Stimulated activated memory B cell treated with anti-CD40 and anti-IgM and Interleukin-4, amounts not matched to agents 10 μg/mL and 1 μg/mL and 100 μg/mL, for 72 hours (primary cell): ENCODE results near the gene CCL4.
"Not testable (repeated sequence)": the region's sequence is repeated elsewhere in the genome, so short reads cannot be mapped to it uniquely, and the experiment has no call there.

Experiments used
- ATAC-seq: fragments of 150-1000 bp; cut with Tn5 transposase; 2 replicates; pipeline ENCODE4 v1.10.0; 2021
- H3K27ac Mint-ChIP-seq: one replicate; pipeline ENCODE4 v1.8.0; 2022; ENCODE audit warnings: mild to moderate bottlenecking, mixed read lengths
- H3K27me3 Mint-ChIP-seq: one replicate; pipeline ENCODE4 v1.8.0; 2022; ENCODE audit warnings: mixed read lengths
- H3K36me3 Mint-ChIP-seq: one replicate; pipeline ENCODE4 v1.8.0; 2022; ENCODE audit warnings: mixed read lengths
- H3K4me1 Mint-ChIP-seq: one replicate; pipeline ENCODE4 v1.8.0; 2022; ENCODE audit warnings: mixed read lengths
- H3K4me3 Mint-ChIP-seq: one replicate; pipeline ENCODE4 v1.8.0; 2022; ENCODE audit warnings: mild to moderate bottlenecking, moderate library complexity, mixed read lengths
- H3K9me3 Mint-ChIP-seq: one replicate; pipeline ENCODE4 v1.8.0; 2022; ENCODE audit warnings: mixed read lengths

CCL4 gene

DNA sequence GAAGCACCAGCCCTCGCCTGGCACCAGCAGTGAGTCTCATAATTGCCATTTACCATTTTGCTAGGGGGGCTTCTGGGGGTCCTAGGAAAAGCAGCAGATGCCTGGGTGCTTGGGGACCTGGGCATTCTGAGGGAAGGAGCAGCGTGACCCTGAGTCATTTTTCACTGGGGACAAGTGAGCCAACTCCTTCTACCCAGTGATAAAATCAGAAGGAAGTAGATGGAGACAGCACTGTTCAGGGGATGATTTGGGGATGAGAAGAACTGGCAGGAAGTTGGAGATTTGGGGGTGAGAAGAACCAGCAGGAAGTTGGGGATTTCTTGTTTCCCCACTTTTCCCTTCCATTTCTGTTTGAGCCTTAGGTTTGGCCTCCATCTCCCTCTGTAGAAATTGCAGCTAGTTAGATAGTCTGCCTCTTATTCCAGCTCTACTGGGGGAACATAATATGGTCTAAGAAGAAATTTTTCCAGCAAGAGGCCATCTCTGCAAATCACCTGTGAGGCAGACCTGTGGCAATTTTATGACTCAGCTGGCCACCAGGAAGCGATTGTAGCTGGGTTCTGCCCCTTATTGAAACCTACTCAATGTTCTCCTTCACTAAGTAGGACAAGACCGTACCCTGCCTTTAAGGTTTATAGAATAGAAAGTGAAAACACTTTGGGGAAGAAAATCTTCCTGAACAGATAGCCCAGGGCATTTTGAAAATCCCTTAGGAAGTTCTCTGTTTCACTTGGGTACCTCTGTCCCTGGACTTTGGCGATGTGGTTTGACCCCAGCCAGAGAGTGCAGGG is 21.8 kb upstream of the CCL4 start:
- not testable (repeated sequence) for H3K9me3 Mint-ChIP-seq
- H3K4me3 Mint-ChIP-seq, result peak overlapping the region; percentile 67
- H3K4me1 Mint-ChIP-seq, result peaks cover 31% of the 10 kb centered on the region

DNA sequence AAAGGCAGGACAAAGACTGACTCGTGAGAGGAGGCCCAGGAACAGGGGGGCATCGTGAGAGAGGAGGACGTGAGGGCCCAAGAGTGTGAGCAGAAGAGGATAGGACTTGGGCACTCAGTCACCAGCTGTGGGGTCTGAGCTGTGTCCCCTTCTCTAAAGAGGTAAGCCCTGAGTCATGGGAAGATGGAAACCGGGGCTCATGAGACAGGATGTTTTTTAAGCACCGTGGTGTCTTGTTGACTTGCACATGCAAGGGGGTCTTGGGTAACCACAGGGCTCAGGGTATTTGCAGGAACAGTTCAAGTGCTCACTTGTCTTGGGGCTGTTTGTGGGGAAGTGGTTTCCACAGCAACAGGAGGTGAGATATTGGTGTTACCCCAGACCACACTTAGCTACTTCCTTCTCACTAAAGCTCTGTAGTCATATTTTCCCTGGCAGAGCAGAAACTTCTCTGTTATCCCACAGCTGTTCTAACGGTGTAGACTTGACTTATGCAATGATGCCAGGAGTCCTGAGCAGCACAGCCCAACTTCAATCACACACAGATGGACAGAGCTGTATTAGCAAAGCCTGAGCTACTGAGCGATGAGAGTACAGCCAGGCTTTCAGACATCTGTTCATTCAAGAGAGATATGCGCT is 21.0 kb upstream of the CCL4 start:
- Mint-ChIP-seq H3K4me3 (peak overlapping the region; percentile 67), H3K4me1 (peaks cover 31% of the 10 kb centered on the region), H3K27ac (peak overlapping the region; percentile 81)
- not testable (repeated sequence) for H3K9me3 Mint-ChIP-seq, H3K36me3 Mint-ChIP-seq, H3K27me3 Mint-ChIP-seq
- ATAC-seq, result peak; percentile 88

More for the DNA sequence above, 21.8 kb upstream of the CCL4 start:
- H3K27ac Mint-ChIP-seq, result peak overlapping the region; percentile 81
- not testable (repeated sequence) for H3K36me3 Mint-ChIP-seq, H3K27me3 Mint-ChIP-seq
- ATAC-seq, result peak; percentile 72

DNA sequence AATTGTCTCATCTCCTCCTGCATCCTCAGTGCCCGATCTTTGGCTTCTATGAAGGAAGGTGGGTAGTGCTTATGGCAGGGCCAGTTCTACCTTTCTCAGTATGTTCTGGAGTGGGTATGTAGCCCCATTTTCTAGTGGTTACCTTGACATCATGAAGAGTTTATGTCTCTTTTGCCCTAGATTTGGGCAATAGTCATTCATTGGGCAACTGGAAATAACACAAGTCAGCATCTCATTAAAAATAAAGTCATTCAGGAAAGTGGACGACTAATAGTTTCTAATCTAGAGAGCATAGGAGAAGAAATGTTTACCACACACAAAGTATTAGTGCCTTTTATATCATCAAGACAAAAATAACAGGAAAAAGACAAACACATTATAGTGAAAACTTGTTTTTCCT is 19.9 kb upstream of the CCL4 start:
- not testable (repeated sequence) for H3K36me3 Mint-ChIP-seq, H3K27ac Mint-ChIP-seq, H3K9me3 Mint-ChIP-seq, H3K4me3 Mint-ChIP-seq, H3K27me3 Mint-ChIP-seq, ATAC-seq
- peaks cover 33% of the 10 kb centered on the region for H3K4me1 Mint-ChIP-seq

DNA sequence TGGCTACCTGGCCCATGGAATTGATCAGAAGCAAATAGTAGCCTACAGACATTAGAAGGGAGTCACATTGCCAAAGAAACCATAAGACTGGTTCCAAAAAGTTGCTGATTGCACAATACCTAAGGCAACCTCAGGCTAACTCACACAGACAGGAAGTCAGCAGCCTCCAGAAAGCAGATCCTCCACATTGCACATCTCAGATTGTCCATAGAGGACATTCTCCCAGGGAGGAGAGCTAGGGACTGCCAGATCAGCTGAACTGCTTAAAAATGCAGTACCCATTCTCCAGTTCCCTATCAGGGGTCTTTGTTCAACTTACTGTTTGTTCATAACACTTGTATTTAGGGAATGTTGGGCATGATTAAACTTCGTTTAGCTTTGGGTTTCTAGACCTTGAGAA is 17.9 kb upstream of the CCL4 start:
- Mint-ChIP-seq H3K4me3 (no peak overlapping the region), H3K27me3 (no peaks in the 10 kb centered on the region), H3K4me1 (peaks cover 53% of the 10 kb centered on the region), H3K36me3 (peaks cover 10% of the 10 kb centered on the region), H3K9me3 (no peaks in the 10 kb centered on the region), H3K27ac (no peak overlapping the region)
- no peak for ATAC-seq

DNA sequence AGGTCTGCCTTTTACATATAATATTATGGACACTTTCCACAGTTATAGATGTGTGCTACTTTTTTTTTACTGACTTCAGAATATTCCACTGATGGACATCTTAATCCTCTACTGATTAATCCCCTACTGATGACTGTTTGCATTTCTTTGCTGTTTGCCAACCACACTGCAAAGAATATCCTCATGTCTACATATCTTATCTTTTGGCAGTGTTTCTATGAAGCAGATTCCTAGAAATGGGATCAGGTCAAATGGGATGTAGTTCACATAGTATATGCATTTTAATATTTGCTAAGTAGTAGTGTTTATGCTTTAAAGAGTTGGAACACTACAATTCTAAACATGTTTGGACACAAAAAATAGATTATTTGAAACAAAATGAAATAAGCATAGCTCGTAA is 16.8 kb upstream of the CCL4 start:
- Mint-ChIP-seq H3K27me3 (no peaks in the 10 kb centered on the region), H3K36me3 (peaks cover 10% of the 10 kb centered on the region), H3K9me3 (no peaks in the 10 kb centered on the region), H3K4me3 (no peak overlapping the region), H3K27ac (no peak overlapping the region), H3K4me1 (peaks cover 53% of the 10 kb centered on the region)
- ATAC-seq, result no peak

DNA sequence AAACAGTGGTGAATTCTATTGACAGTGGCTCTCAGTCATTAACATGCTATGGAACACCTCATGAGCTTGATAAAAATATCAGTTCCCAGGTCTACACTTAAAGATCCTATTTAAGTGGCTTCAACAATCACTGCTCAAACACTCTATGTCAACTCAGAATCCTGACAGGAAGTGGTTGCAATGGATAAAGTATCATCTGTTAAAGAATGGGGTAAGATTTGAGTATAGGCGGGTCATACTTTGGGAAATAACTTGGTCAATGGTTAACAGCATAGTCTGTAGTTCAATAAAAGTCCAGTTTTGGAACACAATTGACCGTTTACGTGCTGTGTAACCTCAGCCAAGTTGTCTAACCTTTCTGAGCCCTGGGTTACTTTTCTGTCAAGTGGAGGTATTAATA is 16.2 kb upstream of the CCL4 start:
- ATAC-seq, H3K27me3 Mint-ChIP-seq, H3K27ac Mint-ChIP-seq, H3K9me3 Mint-ChIP-seq, H3K4me3 Mint-ChIP-seq: not testable (repeated sequence)
- H3K4me1 Mint-ChIP-seq, result peaks cover 49% of the 10 kb centered on the region
- peaks cover 10% of the 10 kb centered on the region for H3K36me3 Mint-ChIP-seq

DNA sequence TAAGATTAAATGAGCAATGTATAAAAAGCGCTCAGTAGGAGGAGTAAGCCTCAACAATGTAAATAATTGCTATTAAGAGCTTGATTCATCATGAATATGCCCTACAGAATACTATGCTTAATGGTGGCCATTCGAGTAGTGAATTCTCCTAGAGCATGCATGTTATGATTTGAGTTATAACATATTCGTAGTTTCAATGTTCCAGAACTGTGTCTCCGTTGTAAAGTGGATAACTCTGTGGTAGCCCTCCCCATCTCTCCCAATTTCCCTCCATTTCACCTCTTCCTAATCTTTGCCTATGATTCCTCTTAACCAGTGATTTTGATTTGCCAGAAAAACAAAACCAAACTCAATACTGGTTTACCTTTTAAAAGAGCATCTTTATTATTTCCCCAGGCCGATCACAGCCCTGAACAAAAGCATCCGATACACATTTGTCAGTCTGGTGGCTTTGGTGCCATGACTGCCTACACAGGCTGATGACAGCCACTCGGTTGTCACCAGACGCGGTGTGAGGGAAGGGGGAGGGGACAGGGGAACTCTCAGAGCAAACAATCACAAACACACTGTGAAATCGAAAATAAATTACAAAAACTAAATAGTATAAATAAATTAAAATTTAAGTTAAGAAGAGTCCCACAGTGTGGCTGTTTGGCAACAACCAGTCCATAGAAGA is 15.6 kb upstream of the CCL4 start:
- not testable (repeated sequence) for H3K27ac Mint-ChIP-seq, H3K4me3 Mint-ChIP-seq, ATAC-seq, H3K9me3 Mint-ChIP-seq, H3K27me3 Mint-ChIP-seq
- H3K4me1 Mint-ChIP-seq, result peaks cover 43% of the 10 kb centered on the region
- H3K36me3 Mint-ChIP-seq, result peaks cover 10% of the 10 kb centered on the region

DNA sequence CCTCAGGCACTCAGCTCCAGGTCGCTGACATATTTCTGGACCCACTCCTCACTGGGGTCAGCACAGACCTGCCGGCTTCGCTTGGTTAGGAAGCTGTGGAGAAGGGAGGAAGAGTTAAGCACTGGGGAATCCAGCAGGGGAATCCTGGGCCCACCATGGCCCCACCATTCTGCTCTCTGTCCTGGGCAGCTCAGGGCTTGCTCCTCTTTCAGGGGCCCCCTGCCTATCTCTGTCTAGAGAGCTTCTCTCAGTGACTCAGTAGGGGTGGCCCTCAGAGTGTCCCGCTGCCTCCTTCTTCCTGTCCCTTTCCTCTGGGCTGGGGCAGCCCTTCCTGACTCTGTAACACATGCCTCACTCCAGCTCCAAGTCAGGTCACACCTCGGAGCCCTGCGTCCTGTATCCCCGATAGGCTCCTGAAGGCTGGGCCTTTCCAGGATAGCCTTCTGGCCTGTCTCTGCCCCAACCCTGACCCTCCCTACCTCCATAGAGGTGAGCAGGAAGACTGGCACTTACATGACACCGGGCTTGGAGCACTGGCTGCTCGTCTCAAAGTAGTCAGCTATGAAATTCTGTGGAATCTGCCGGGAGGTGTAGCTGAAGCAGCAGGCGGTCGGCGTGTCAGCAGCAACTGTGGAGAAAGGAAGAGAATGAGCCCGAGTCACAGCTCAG is 14.8 kb upstream of the CCL4 start:
- peaks cover 6% of the 10 kb centered on the region for H3K27me3 Mint-ChIP-seq
- peaks cover 10% of the 10 kb centered on the region for H3K36me3 Mint-ChIP-seq
- no peaks in the 10 kb centered on the region for H3K9me3 Mint-ChIP-seq
- H3K27ac Mint-ChIP-seq, result peak overlapping the region; percentile 75
- peak overlapping the region; percentile 74 for H3K4me3 Mint-ChIP-seq
- peaks cover 48% of the 10 kb centered on the region for H3K4me1 Mint-ChIP-seq
- ATAC-seq, result no peak

DNA sequence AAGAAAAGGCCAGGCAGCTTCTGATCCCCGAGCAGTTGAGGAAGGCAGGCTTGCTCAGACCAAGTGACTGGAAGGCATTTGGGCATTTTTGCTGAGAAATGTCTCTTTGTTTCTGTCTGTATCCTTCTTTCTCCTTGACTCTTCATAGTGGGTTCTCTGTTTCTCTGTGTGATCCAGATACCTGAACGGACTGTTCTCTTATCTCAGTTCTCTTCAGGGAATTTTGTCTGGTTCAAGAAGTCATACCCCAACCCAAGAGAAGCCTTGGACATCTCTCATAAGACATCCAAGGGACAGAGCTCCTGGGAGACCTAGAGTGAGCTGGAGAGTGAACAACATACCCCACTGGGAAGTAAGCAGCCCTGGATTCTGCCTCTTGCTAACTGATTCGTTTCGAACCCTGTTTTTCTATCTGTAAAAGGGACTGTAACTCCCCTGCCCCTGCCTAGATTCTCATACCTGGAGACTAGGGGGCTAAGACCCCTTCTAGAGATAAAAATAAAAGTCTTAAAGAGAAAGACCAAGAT is 14.2 kb upstream of the CCL4 start:
- Mint-ChIP-seq H3K27me3 (peaks cover 12% of the 10 kb centered on the region), H3K4me1 (peaks cover 54% of the 10 kb centered on the region), H3K27ac (peak overlapping the region; percentile 75), H3K4me3 (peak overlapping the region; percentile 74), H3K9me3 (no peaks in the 10 kb centered on the region), H3K36me3 (peaks cover 10% of the 10 kb centered on the region)
- ATAC-seq, result no peak

DNA sequence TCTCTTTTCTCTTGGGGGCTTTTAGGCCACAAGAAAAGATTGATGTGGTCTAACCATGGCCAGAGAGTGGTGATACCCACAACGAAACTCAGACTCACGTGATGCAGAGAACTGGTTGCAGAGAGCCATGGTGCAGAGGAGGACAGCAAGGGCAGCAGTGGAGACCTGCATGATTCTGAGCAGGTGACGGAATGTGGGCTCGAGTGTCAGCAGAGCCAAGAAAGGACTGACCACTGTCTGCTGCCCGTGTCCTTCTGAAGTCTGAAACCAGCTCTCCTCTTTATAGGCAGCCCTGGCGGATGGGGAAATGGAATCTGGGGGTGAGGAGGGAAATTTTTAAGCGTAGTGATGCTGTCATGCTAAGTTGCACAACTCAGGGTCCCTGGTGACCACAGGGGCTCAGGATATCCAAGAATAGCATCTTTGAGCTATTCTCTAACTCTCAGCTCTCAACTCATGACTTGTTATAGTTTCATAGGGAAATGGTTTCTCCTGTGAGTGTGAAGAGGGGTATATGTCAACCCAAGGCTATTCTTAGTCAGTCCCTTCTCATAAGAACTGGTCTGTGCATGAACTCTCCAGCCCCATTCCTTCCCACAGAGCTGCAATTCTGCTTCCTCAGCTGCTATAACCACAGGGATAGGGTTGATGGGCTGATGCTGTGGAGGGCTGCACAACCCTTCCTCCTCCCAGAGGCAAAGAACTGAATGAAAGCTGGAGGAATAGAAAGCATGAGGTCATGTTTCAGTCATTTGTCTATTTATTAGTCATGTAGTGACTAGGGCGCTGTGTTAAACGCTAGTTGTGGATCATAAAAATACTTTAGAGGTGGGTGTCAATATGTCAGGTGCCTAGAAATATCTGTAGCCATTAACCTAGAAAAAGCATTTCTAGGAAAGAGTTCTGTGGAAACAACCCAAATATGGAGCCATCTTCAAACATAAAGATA is 13.5 kb upstream of the CCL4 start, which contains the start of gene CCL3:
CCL3 (minus strand) TSS at position 256 of the 949 bp plus-strand sequence; CDS start at position 171, 85 bp downstream.
- Mint-ChIP-seq H3K27ac (peak within 1 kb of the TSS; percentile 75), H3K9me3 (no peaks in the 10 kb centered on the region), H3K4me1 (peaks cover 58% of the 10 kb centered on the region), H3K27me3 (peaks cover 14% of the 10 kb centered on the region), H3K36me3 (peaks cover 10% of the 10 kb centered on the region), H3K4me3 (peak within 1 kb of the TSS; percentile 74)
- ATAC-seq, result peak; percentile 93

DNA sequence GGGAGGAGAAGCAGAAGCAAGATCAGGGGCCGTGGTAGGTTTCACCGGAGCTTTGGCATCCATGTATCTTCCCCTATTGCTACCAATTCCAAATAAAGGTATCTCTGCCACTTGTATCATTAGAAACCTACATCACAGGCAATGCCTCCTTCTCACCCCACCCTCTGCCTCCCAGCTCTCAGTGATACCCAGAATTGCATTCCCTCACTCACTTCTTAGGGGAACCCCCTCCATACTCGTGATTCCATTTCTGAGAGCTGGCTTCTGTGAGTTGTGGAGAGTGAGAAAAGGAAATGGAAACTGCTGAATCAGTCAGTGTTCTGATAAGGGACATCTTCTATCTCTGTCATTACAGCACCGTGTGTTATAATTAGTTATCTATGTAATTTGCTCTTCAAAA is 11.4 kb upstream of the CCL4 start:
- Mint-ChIP-seq H3K4me3 (no peak overlapping the region), H3K27ac (peak overlapping the region; percentile 50), H3K9me3 (no peaks in the 10 kb centered on the region), H3K36me3 (peaks cover 10% of the 10 kb centered on the region), H3K4me1 (peaks cover 61% of the 10 kb centered on the region), H3K27me3 (peaks cover 21% of the 10 kb centered on the region)
- ATAC-seq, result peak; percentile 49

DNA sequence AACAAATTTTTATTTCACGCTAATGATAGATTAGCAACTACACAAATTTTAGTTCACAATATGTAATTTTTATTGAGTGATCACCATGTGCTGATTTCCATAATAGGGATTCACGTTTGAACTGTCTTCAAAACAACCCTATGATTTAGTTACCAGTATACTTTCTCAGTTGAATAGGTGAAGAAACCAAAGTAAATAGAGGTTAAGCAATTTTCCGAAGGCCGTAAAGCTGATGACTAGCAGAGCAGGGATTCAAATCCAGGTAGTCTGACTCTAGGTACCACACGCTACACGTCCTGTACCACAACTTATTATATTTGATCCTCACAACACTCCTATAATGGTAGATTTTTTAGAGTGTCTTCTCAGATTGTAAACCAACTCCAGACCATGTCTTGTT is 10.9 kb upstream of the CCL4 start:
- H3K9me3 Mint-ChIP-seq, H3K4me3 Mint-ChIP-seq, H3K27ac Mint-ChIP-seq, ATAC-seq: not testable (repeated sequence)
- Mint-ChIP-seq H3K27me3 (peaks cover 21% of the 10 kb centered on the region), H3K36me3 (peaks cover 10% of the 10 kb centered on the region), H3K4me1 (peaks cover 61% of the 10 kb centered on the region)

DNA sequence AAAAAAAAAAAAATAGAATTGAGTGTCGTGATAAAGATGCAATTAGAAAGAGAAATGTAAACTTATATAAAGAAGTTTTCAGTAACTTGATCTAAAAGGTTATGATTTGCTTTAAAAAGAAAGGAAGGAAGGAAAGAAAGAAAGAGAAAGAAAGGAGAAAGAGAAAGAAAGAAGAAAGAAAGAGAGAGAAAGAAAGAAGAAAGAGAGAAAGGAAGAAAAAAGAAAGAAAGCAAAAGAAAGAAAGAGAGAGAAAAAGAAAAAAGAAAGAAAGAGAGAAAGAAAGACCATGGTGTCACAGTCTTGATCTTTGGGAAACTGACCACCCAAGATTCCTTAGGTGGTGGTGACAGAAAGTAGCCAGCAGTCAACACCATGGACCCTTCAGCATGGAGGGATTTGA is 9.4 kb upstream of the CCL4 start:
- Mint-ChIP-seq H3K4me1 (peaks cover 63% of the 10 kb centered on the region), H3K27ac (no peak overlapping the region)
- ATAC-seq, result no peak

DNA sequence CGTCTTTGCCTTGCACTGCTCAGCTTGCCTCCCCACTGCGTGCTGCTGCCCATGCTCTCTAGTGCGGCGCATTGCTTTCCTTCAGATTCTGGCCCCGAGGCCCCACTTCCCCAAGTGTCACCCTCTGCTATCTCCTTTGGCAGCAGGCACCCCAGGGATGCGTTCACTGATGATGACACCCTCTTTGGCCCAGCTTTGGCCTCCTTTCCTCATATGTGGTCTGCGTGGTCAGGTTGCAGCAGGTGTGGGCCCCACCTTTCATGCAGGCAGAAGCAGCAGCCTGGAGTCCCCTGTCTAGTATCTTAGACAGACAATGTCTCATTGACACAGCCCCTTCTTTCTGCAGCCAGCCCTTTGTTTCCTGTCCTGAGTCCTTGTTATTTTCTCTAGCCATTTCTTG is 8.9 kb upstream of the CCL4 start:
- Mint-ChIP-seq H3K36me3 (no peaks in the 10 kb centered on the region), H3K4me3 (no peak overlapping the region), H3K27ac (no peak overlapping the region), H3K4me1 (peaks cover 63% of the 10 kb centered on the region), H3K9me3 (no peaks in the 10 kb centered on the region), H3K27me3 (peaks cover 34% of the 10 kb centered on the region)
- ATAC-seq, result no peak

More for the DNA sequence above, 9.4 kb upstream of the CCL4 start:
- Mint-ChIP-seq H3K27me3 (peaks cover 33% of the 10 kb centered on the region), H3K9me3 (no peaks in the 10 kb centered on the region), H3K36me3 (no peaks in the 10 kb centered on the region), H3K4me3 (no peak overlapping the region)
